Neuron (in vitro differentiated cells): ENCODE data around the gene YAE1.

Experiments used
- H2AFZ ChIP-seq: one replicate; pipeline ENCODE4 v1.6.1; 2013; ENCODE audit warnings: low read depth, mild to moderate bottlenecking, inconsistent platforms, low read length, moderate library complexity
- H3K27me3 ChIP-seq: one replicate; pipeline ENCODE4 v1.6.1; 2013; ENCODE audit warnings: low read length; ENCODE audit not compliant: insufficient read depth
- H3K36me3 ChIP-seq: one replicate; pipeline ENCODE4 v1.6.1; 2013; ENCODE audit warnings: low read length; ENCODE audit not compliant: insufficient read depth
- H3K4me1 ChIP-seq: one replicate; pipeline ENCODE4 v1.6.1; 2013; ENCODE audit warnings: low read length; ENCODE audit not compliant: insufficient read depth
- H3K4me3 ChIP-seq: 2 replicates; pipeline ENCODE4 v1.5.1; 2013; ENCODE audit warnings: mild to moderate bottlenecking, low read length, moderate library complexity
- H3K9me3 ChIP-seq: one replicate; pipeline ENCODE4 v1.6.1; 2013; ENCODE audit warnings: low read length

Gene YAE1

GRCh38 chr7:39565538-39565937 lies 666 bp upstream of the YAE1 start:
- Histone ChIP-seq H3K36me3 (peaks cover 12% of the 10 kb centered on the region), H3K4me1 (peaks cover 21% of the 10 kb centered on the region), H2AFZ (peak overlapping the region; percentile 83), H3K27me3 (no peaks in the 10 kb centered on the region), H3K4me3 (peak overlapping the region; percentile 70), H3K9me3 (no peaks in the 10 kb centered on the region)

GRCh38 chr7:39567294-39567693 lies 1.1 kb downstream of the YAE1 start:
- Histone ChIP-seq H3K27me3 (no peaks in the 10 kb centered on the region), H2AFZ (no peak overlapping the region), H3K4me3 (peak overlapping the region; percentile 70), H3K4me1 (peaks cover 12% of the 10 kb centered on the region), H3K9me3 (no peaks in the 10 kb centered on the region), H3K36me3 (peaks cover 28% of the 10 kb centered on the region)

- Histone ChIP-seq H3K4me1 (no peaks in the 10 kb centered on the region), H3K36me3 (peaks cover 46% of the 10 kb centered on the region), H3K27me3 (no peaks in the 10 kb centered on the region), H2AFZ (no peak overlapping the region), H3K4me3 (no peak overlapping the region), H3K9me3 (no peaks in the 10 kb centered on the region)
Measured at GRCh38 chr7:39574673-39575349, 8.6 kb downstream of the YAE1 start.

GRCh38 chr7:39577229-39577874 lies 11.1 kb downstream of the YAE1 start:
- Histone ChIP-seq H3K9me3 (no peaks in the 10 kb centered on the region), H3K4me3 (no peak overlapping the region), H2AFZ (no peak overlapping the region), H3K27me3 (no peaks in the 10 kb centered on the region), H3K36me3 (peaks cover 22% of the 10 kb centered on the region), H3K4me1 (peaks cover 4% of the 10 kb centered on the region)

GRCh38 chr7:39580149-39580874 lies 14.1 kb downstream of the YAE1 start:
- no peaks in the 10 kb centered on the region for H3K27me3 ChIP-seq
- peaks cover 6% of the 10 kb centered on the region for H3K36me3 ChIP-seq
- peaks cover 6% of the 10 kb centered on the region for H3K4me1 ChIP-seq
- H3K4me3 ChIP-seq: no peak overlapping the region
- H2AFZ ChIP-seq: no peak overlapping the region
- H3K9me3 ChIP-seq: no peaks in the 10 kb centered on the region

- Histone ChIP-seq H3K36me3 (no peaks in the 10 kb centered on the region), H3K4me1 (peaks cover 6% of the 10 kb centered on the region), H3K4me3 (no peak overlapping the region), H3K27me3 (no peaks in the 10 kb centered on the region), H2AFZ (no peak overlapping the region), H3K9me3 (no peaks in the 10 kb centered on the region)
Measured at GRCh38 chr7:39582536-39582935, 16.3 kb downstream of the YAE1 start.

GRCh38 chr7:39583539-39583938 lies 17.3 kb downstream of the YAE1 start:
- Histone ChIP-seq H3K36me3 (no peaks in the 10 kb centered on the region), H3K27me3 (no peaks in the 10 kb centered on the region), H2AFZ (no peak overlapping the region), H3K9me3 (no peaks in the 10 kb centered on the region), H3K4me3 (no peak overlapping the region), H3K4me1 (peaks cover 6% of the 10 kb centered on the region)

GRCh38 chr7:39587393-39587792 lies 21.2 kb downstream of the YAE1 start:
- no peak overlapping the region for H3K4me3 ChIP-seq
- no peaks in the 10 kb centered on the region for H3K36me3 ChIP-seq
- no peak overlapping the region for H2AFZ ChIP-seq
- H3K9me3 ChIP-seq: no peaks in the 10 kb centered on the region
- H3K4me1 ChIP-seq: peaks cover 10% of the 10 kb centered on the region
- no peaks in the 10 kb centered on the region for H3K27me3 ChIP-seq

GRCh38 chr7:39588416-39588815 lies 22.2 kb downstream of the YAE1 start:
- Histone ChIP-seq H3K9me3 (no peaks in the 10 kb centered on the region), H3K4me3 (no peak overlapping the region), H2AFZ (no peak overlapping the region), H3K27me3 (no peaks in the 10 kb centered on the region), H3K36me3 (no peaks in the 10 kb centered on the region), H3K4me1 (peaks cover 9% of the 10 kb centered on the region)

- H3K9me3 ChIP-seq: peaks cover 2% of the 10 kb centered on the region
- no peaks in the 10 kb centered on the region for H3K27me3 ChIP-seq
- H3K4me3 ChIP-seq: no peak overlapping the region
Measured at GRCh38 chr7:39589323-39590111, 23.3 kb downstream of the YAE1 start.

GRCh38 chr7:39592586-39592985 lies 26.4 kb downstream of the YAE1 start:
- Histone ChIP-seq H3K36me3 (no peaks in the 10 kb centered on the region), H3K4me3 (no peak overlapping the region), H2AFZ (no peak overlapping the region), H3K27me3 (no peaks in the 10 kb centered on the region), H3K4me1 (peaks cover 9% of the 10 kb centered on the region), H3K9me3 (peaks cover 2% of the 10 kb centered on the region)

More at GRCh38 chr7:39589323-39590111, 23.3 kb downstream of the YAE1 start:
- no peak overlapping the region for H2AFZ ChIP-seq
- H3K36me3 ChIP-seq: no peaks in the 10 kb centered on the region
- H3K4me1 ChIP-seq: peaks cover 9% of the 10 kb centered on the region

GRCh38 chr7:39594988-39595620 lies 28.9 kb downstream of the YAE1 start:
- no peaks in the 10 kb centered on the region for H3K27me3 ChIP-seq
- peaks cover 2% of the 10 kb centered on the region for H3K9me3 ChIP-seq
- peaks cover 1% of the 10 kb centered on the region for H3K4me1 ChIP-seq
- no peak overlapping the region for H3K4me3 ChIP-seq
- no peaks in the 10 kb centered on the region for H3K36me3 ChIP-seq
- H2AFZ ChIP-seq: no peak overlapping the region
